CD14-positive monocyte (primary cell): ENCODE results near the gene GATAD2A. TPM values are rescaled to one million over a fixed set of nuclear protein-coding genes. Genes with fewer than 3 reads are reported as not detected.

Experiments used
- DNase-seq, 3 donors: peaks; one replicate each; pipeline ENCODE4 v3.0.0-alpha.2; 2011 to 2022
- H2AFZ ChIP-seq: 2 replicates; pipeline ENCODE4 v1.6.0; 2012; ENCODE audit warnings: mild to moderate bottlenecking, low read depth, low read length, inconsistent platforms; ENCODE audit not compliant: insufficient read depth, poor library complexity, severe bottlenecking
- H3K27ac ChIP-seq, 2 donors: 1 replicate in 1 of 2; 2 replicates in 1 of 2; pipeline ENCODE4 v1.5.1; 2012 to 2013; ENCODE audit warnings: low read length in 2 of 2, control low read depth in 1 of 2, inconsistent platforms in 1 of 2, low read depth in 1 of 2, mild to moderate bottlenecking in 1 of 2
- H3K27me3 ChIP-seq, 2 donors: one replicate each; pipeline versions ENCODE4 v1.6.0 to v1.6.1; 2011 to 2013; ENCODE audit warnings: low read length in 2 of 2; ENCODE audit not compliant: control insufficient read depth in 2 of 2, insufficient read depth in 2 of 2
- H3K36me3 ChIP-seq, 2 donors: replicated peaks in 1 of 2; 1 replicate in 1 of 2; 2 replicates in 1 of 2; pipeline versions ENCODE4 v1.5.1 to v1.6.1; 2012 to 2013; ENCODE audit warnings: low read length in 2 of 2, control low read depth in 1 of 2, inconsistent platforms in 1 of 2, mild to moderate bottlenecking in 1 of 2; ENCODE audit not compliant: insufficient read depth in 2 of 2, control insufficient read depth in 1 of 2
- H3K4me1 ChIP-seq, 2 donors: 1 replicate in 1 of 2; 2 replicates in 1 of 2; pipeline versions ENCODE4 v1.5.1 to v1.6.1; 2012 to 2013; ENCODE audit warnings: low read length in 2 of 2, control low read depth in 1 of 2, inconsistent platforms in 1 of 2, mild to moderate bottlenecking in 1 of 2, moderate library complexity in 1 of 2; ENCODE audit not compliant: insufficient read depth in 2 of 2, control insufficient read depth in 1 of 2
- H3K4me2 ChIP-seq: replicated peaks from 2 replicates; pipeline ENCODE3; 2012; ENCODE audit warnings: low read length, moderate library complexity, mild to moderate bottlenecking; ENCODE audit not compliant: poor library complexity, severe bottlenecking; ENCODE audit errors: extremely low read depth
- H3K4me3 ChIP-seq, 3 experiments: fragments of 200-600 bp in 1 of 3; sonication (generic) in 1 of 3; replicated peaks in 1 of 3; 1 replicate in 2 of 3; 2 replicates in 1 of 3; pipeline ENCODE4 v1.5.1; 2011 to 2013; ENCODE audit warnings: low read length in 3 of 3, mild to moderate bottlenecking in 3 of 3, control low read depth in 2 of 3, low read depth in 2 of 3, inconsistent platforms in 1 of 3, moderate library complexity in 1 of 3
- H3K79me2 ChIP-seq: 2 replicates; pipeline ENCODE4 v1.6.0; 2012; ENCODE audit warnings: mild to moderate bottlenecking, control low read depth, inconsistent platforms, low read length, moderate library complexity; ENCODE audit not compliant: insufficient read depth
- H3K9ac ChIP-seq: 2 replicates; pipeline ENCODE4 v1.6.0; 2017; ENCODE audit warnings: low read length, mild to moderate bottlenecking; ENCODE audit not compliant: insufficient read depth, poor library complexity, severe bottlenecking
- H3K9me3 ChIP-seq, 2 donors: replicated peaks in 1 of 2; 1 replicate in 1 of 2; 2 replicates in 1 of 2; pipeline versions ENCODE4 v1.5.1 to v1.6.1; 2012 to 2013; ENCODE audit warnings: low read length in 2 of 2, control low read depth in 1 of 2; ENCODE audit not compliant: control insufficient read depth in 1 of 2, insufficient read depth in 1 of 2
- H4K20me1 ChIP-seq: 2 replicates; pipeline ENCODE4 v1.6.0; 2012; ENCODE audit warnings: mild to moderate bottlenecking, low read length, control low read depth, moderate library complexity; ENCODE audit not compliant: insufficient read depth
- H3K27ac Mint-ChIP-seq, 7 donors: one replicate each; pipeline ENCODE4 v1.8.0; 2020; ENCODE audit warnings: mild to moderate bottlenecking in 7 of 7, mixed read lengths in 7 of 7, moderate library complexity in 6 of 7, inconsistent platforms in 2 of 7
- H3K27me3 Mint-ChIP-seq, 3 donors: one replicate each; pipeline ENCODE4 v1.8.0; 2021 to 2022; ENCODE audit warnings: low read depth in 3 of 3, mild to moderate bottlenecking in 3 of 3, mixed read lengths in 3 of 3, moderate library complexity in 3 of 3, inconsistent platforms in 1 of 3
- H3K36me3 Mint-ChIP-seq, 2 donors: one replicate each; pipeline ENCODE4 v1.8.0; 2020; ENCODE audit warnings: mixed read lengths in 2 of 2, inconsistent platforms in 1 of 2, mild to moderate bottlenecking in 1 of 2
- H3K4me1 Mint-ChIP-seq: one replicate; pipeline ENCODE4 v1.8.0; 2020; ENCODE audit warnings: mild to moderate bottlenecking, mixed read lengths
- H3K4me3 Mint-ChIP-seq, 2 donors: one replicate each; pipeline ENCODE4 v1.8.0; 2020; ENCODE audit warnings: mild to moderate bottlenecking in 2 of 2, mixed read lengths in 2 of 2, moderate library complexity in 1 of 2
- H3K9me3 Mint-ChIP-seq, 7 donors: one replicate each; pipeline ENCODE4 v1.8.0; 2020 to 2022; ENCODE audit warnings: mixed read lengths in 7 of 7, mild to moderate bottlenecking in 6 of 7, moderate library complexity in 6 of 7, inconsistent platforms in 2 of 7
- WGBS: methylation state at CpG from one replicate; pipeline ENCODE4 v1.1.5; 2013; ENCODE audit warnings: missing lambda C conversion rate; ENCODE audit not compliant: insufficient coverage; 5-methylcytosine and 5-hydroxymethylcytosine counted together
- intact Hi-C, 2 donors: fragments of 100-400 bp; cut with micrococcal nuclease; formaldehyde crosslinking; loops; one replicate each; pipeline versions ENCODE4 v1.15.0 to v1.15.1; 2023
- polyA plus RNA-seq, 3 donors: library from polyadenylated mRNA; depleted of rRNA in 1 of 3; unstranded in 2 of 3; stranded (reverse) in 1 of 3; fragments of 300-500 nt in 2 of 3; fragments of >200 nt in 1 of 3; fragmentation: Illumina TruSeq in 2 of 3; gene quantifications; 1 replicate in 2 of 3; 2 replicates in 1 of 3; pipeline ENCODE4 v1.2.3, GENCODE V29; 2012 to 2021
- TF ChIP-seq, protein P1 (sequence below): fragments of 200-600 bp; IDR thresholded peaks from one replicate; pipeline ENCODE4 v1.8.0; 2022; ENCODE audit warnings: antibody characterized with exemption, mild to moderate bottlenecking

Gene GATAD2A
- polyA plus RNA-seq, 3 donors = 8.0 to 35.9 (median 8.7) TPM

DNA sequence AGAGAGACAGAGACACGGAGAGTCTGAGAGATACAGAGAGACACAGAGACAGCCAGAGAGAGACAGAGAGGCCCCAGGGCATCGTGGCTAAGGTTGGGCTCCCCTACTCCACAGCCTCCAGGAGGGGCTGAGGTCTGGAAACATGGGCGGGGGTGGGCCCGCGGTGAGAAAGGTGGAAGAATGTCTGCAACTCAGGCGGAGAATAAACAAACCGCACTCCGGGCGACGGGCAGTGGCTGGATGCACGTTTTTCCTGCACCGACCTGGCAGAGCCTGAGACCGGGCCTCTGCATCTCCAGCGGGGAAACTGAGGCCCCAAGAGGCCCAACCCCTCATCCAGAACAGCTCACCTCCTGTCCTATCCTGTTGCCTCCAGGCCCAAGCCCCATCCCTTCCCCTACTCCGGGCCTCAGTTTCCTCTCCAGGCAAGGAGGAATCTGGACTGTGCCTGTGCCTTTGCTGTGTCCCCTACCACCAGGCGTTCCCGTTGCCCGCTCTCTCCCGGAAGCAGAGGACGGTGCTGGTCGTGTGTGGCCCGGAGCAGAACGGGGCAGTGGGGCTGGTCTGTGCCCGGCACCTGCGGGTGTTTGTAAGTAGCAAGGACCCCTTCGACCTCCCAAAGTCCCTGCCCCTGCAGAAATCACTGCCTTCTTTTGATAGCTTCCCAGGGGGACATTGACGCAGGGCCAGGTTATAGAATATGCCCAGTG, 129.2 kb downstream of the GATAD2A start:
- no peak overlapping the region for H3K4me2 ChIP-seq
- H3K9me3 Mint-ChIP-seq = peaks cover 0 to 17% (median 10%) of the 10 kb centered on the region in 7 donors
- H3K4me3 ChIP-seq = no peak overlapping the region
- no peak overlapping the region for H3K4me3 Mint-ChIP-seq
- H3K9ac ChIP-seq = no peak overlapping the region
- H3K27me3 ChIP-seq = peaks cover 8 to 30% of the 10 kb centered on the region in 2 donors
- 92% methylated on average over 24 of the region's 27 CpGs for WGBS
- no peak overlapping the region for H3K27ac Mint-ChIP-seq
- no peaks in the 10 kb centered on the region for H3K79me2 ChIP-seq
- no peak overlapping the region for H3K27ac ChIP-seq
- peaks cover 26 to 39% (median 37%) of the 10 kb centered on the region in 3 donors for H3K27me3 Mint-ChIP-seq
- H4K20me1 ChIP-seq = no peaks in the 10 kb centered on the region
- TF ChIP-seq, protein P1, sequence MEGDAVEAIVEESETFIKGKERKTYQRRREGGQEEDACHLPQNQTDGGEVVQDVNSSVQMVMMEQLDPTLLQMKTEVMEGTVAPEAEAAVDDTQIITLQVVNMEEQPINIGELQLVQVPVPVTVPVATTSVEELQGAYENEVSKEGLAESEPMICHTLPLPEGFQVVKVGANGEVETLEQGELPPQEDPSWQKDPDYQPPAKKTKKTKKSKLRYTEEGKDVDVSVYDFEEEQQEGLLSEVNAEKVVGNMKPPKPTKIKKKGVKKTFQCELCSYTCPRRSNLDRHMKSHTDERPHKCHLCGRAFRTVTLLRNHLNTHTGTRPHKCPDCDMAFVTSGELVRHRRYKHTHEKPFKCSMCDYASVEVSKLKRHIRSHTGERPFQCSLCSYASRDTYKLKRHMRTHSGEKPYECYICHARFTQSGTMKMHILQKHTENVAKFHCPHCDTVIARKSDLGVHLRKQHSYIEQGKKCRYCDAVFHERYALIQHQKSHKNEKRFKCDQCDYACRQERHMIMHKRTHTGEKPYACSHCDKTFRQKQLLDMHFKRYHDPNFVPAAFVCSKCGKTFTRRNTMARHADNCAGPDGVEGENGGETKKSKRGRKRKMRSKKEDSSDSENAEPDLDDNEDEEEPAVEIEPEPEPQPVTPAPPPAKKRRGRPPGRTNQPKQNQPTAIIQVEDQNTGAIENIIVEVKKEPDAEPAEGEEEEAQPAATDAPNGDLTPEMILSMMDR = no peak
- intact Hi-C loops = loop anchor here in 1 of 2 donors (5.0 to 10.0 kb wide), 2 partner anchors 240 to 423 kb away; no protein-coding TSS in a partner anchor
- H2AFZ ChIP-seq = no peak overlapping the region
- H3K4me1 ChIP-seq = peaks cover 8 to 10% of the 10 kb centered on the region in 2 donors
- H3K36me3 ChIP-seq = peaks cover 0 to 2% of the 10 kb centered on the region in 2 donors
- peaks cover 17% of the 10 kb centered on the region for H3K4me1 Mint-ChIP-seq
- peaks cover 4 to 16% of the 10 kb centered on the region in 2 donors for H3K36me3 Mint-ChIP-seq
- no peak for DNase-seq
- peaks cover 0 to 13% of the 10 kb centered on the region in 2 donors for H3K9me3 ChIP-seq

DNA sequence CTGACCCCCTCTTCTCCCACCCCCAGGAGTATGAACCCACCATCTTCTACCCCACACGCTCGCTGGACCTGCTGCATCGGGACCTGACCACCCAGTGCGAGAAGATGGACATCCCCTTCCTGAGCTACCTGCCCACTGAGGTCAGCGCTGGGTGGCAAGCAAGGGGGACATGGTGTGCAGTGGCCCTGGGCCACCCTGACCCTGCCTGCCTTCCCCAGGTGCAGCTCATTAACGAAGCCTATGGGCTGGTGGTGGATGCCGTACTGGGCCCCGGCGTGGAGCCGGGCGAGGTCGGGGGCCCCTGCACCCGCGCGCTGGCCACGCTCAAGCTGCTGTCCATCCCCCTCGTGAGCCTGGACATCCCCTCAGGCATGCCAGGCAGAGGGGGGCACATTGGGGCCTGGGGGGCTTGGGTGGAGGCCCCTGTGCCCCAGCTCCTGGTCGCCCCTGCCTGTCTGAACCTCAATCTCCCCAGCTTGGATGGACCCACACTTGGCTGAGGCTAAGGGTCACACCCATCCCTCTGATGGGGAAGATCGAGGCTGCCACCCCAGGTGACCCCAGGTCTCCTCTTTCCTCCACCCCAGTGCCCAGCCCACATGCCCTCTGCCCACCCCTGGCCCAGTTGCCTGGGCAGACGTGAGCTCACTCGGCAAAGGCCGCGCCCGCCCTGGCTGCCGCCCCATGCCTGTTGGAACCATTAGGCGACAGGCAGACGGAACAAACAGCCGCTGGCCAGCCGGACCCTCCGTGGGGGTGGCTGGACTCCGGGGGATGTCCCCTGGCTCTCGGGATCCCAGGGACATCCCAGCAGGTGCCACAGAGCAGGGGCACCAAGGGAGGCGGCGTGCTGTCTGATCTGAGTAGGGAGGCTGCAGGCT, 130.1 kb downstream of the GATAD2A start:
- H3K27ac ChIP-seq = no peak overlapping the region
- peaks cover 9 to 12% of the 10 kb centered on the region in 2 donors for H3K4me1 ChIP-seq
- H3K4me3 ChIP-seq = no peak overlapping the region
- no peaks in the 10 kb centered on the region for H3K79me2 ChIP-seq
- Mint-ChIP-seq H3K4me3 (no peak overlapping the region), H3K27me3 (peaks cover 32 to 47% (median 46%) of the 10 kb centered on the region in 3 donors), H3K4me1 (peaks cover 19% of the 10 kb centered on the region), H3K36me3 (peaks cover 2 to 10% of the 10 kb centered on the region in 2 donors), H3K27ac (peak overlapping the region in 1 of 7 donors; percentile 79), H3K9me3 (peaks cover 0 to 21% (median 18%) of the 10 kb centered on the region in 7 donors)
- intact Hi-C loops = loop anchor here in 1 of 2 donors (10.0 kb wide), 1 partner anchor 239 kb away; no protein-coding TSS in a partner anchor
- H3K9ac ChIP-seq = no peak overlapping the region
- H3K4me2 ChIP-seq = no peak overlapping the region
- H4K20me1 ChIP-seq = no peaks in the 10 kb centered on the region
- WGBS = 96% methylated on average over 34 of the region's 34 CpGs
- no peak overlapping the region for H2AFZ ChIP-seq
- H3K27me3 ChIP-seq = peaks cover 8 to 36% of the 10 kb centered on the region in 2 donors
- no peaks in the 10 kb centered on the region for H3K36me3 ChIP-seq
- DNase-seq = no peak
- peaks cover 8 to 16% of the 10 kb centered on the region in 2 donors for H3K9me3 ChIP-seq
- TF ChIP-seq, protein P1 = no peak
